OCI-LY3 (cell line): ENCODE results near the gene PIAS4.
"Not testable (repeated sequence)": the region's sequence is repeated elsewhere in the genome, so short reads cannot be mapped to it uniquely, and the experiment has no call there.

ENCODE experiments used
- CTCF ChIP-seq: fragments of 200-600, 300-600 bp; sonication (generic); IDR thresholded peaks from 2 replicates; pipeline ENCODE4 v1.5.1; 2014; ENCODE audit warnings: antibody characterized with exemption, low read length, low read depth
- EZH2phosphoT487 ChIP-seq: fragments of 200-600 bp; shearing (Covaris generic); IDR thresholded peaks from 2 replicates; pipeline ENCODE4 v1.6.1; 2018; ENCODE audit warnings: antibody characterized with exemption, mixed run types, low read depth

GRCh38 chr19:4011430-4011829, 3.9 kb downstream of the PIAS4 start:
- TF ChIP-seq EZH2phosphoT487, CTCF: not testable (repeated sequence)
